ES-I3 (cell line): ENCODE measurements around the gene TENT4A.

Experiments
- H3K36me3 ChIP-seq: 2 replicates; pipeline ENCODE4 v1.6.1; 2013; ENCODE audit warnings: mild to moderate bottlenecking, low read length, control low read depth, moderate library complexity; ENCODE audit not compliant: insufficient read depth
- H3K4me1 ChIP-seq: 2 replicates; pipeline ENCODE4 v1.6.1; 2013; ENCODE audit warnings: mild to moderate bottlenecking, control low read depth, low read length; ENCODE audit not compliant: insufficient read depth
- H3K9ac ChIP-seq: 2 replicates; pipeline ENCODE4 v1.6.1; 2013; ENCODE audit warnings: low read depth, mild to moderate bottlenecking, low read length, moderate library complexity
- H3K9me3 ChIP-seq: 2 replicates; pipeline ENCODE4 v1.6.1; 2013; ENCODE audit warnings: mild to moderate bottlenecking, low read length, moderate library complexity; ENCODE audit not compliant: control insufficient read depth, insufficient read depth

Gene TENT4A

GRCh38 chr5:6750951-6751685 lies 37.9 kb downstream of the TENT4A start:
- H3K36me3 ChIP-seq: peaks cover 36% of the 10 kb centered on the region
- H3K9ac ChIP-seq: no peak overlapping the region
- H3K4me1 ChIP-seq: no peaks in the 10 kb centered on the region
- H3K9me3 ChIP-seq: no peaks in the 10 kb centered on the region

- peaks cover 40% of the 10 kb centered on the region for H3K36me3 ChIP-seq
- H3K9me3 ChIP-seq: no peaks in the 10 kb centered on the region
- no peak overlapping the region for H3K9ac ChIP-seq
- no peaks in the 10 kb centered on the region for H3K4me1 ChIP-seq
Measured at GRCh38 chr5:6752236-6752635, 39.0 kb downstream of the TENT4A start.

GRCh38 chr5:6752782-6753181 lies 39.5 kb downstream of the TENT4A start:
- peaks cover 40% of the 10 kb centered on the region for H3K36me3 ChIP-seq
- H3K9ac ChIP-seq: no peak overlapping the region
- H3K9me3 ChIP-seq: no peaks in the 10 kb centered on the region
- no peaks in the 10 kb centered on the region for H3K4me1 ChIP-seq

- Histone ChIP-seq H3K4me1 (no peaks in the 10 kb centered on the region), H3K9me3 (no peaks in the 10 kb centered on the region), H3K36me3 (peaks cover 40% of the 10 kb centered on the region), H3K9ac (no peak overlapping the region)
Measured at GRCh38 chr5:6753851-6754250, 40.6 kb downstream of the TENT4A start.

GRCh38 chr5:6754766-6755165 lies 41.5 kb downstream of the TENT4A start:
- Histone ChIP-seq H3K36me3 (peaks cover 40% of the 10 kb centered on the region), H3K9me3 (no peaks in the 10 kb centered on the region), H3K4me1 (no peaks in the 10 kb centered on the region), H3K9ac (no peak overlapping the region)

GRCh38 chr5:6755519-6755918 lies 42.3 kb downstream of the TENT4A start:
- H3K4me1 ChIP-seq: no peaks in the 10 kb centered on the region
- H3K9ac ChIP-seq: no peak overlapping the region
- peaks cover 35% of the 10 kb centered on the region for H3K36me3 ChIP-seq
- H3K9me3 ChIP-seq: no peaks in the 10 kb centered on the region

- no peaks in the 10 kb centered on the region for H3K9me3 ChIP-seq
- peaks cover 31% of the 10 kb centered on the region for H3K36me3 ChIP-seq
- H3K4me1 ChIP-seq: no peaks in the 10 kb centered on the region
- H3K9ac ChIP-seq: no peak overlapping the region
Measured at GRCh38 chr5:6755941-6756340, 42.7 kb downstream of the TENT4A start.

GRCh38 chr5:6757414-6757969 lies 44.3 kb downstream of the TENT4A start:
- Histone ChIP-seq H3K9me3 (no peaks in the 10 kb centered on the region), H3K9ac (no peak overlapping the region), H3K4me1 (no peaks in the 10 kb centered on the region), H3K36me3 (peaks cover 24% of the 10 kb centered on the region)

- no peaks in the 10 kb centered on the region for H3K9me3 ChIP-seq
- H3K36me3 ChIP-seq: peaks cover 21% of the 10 kb centered on the region
- no peaks in the 10 kb centered on the region for H3K4me1 ChIP-seq
- no peak overlapping the region for H3K9ac ChIP-seq
Measured at GRCh38 chr5:6758236-6758635, 45.0 kb downstream of the TENT4A start.

GRCh38 chr5:6758706-6759105 lies 45.5 kb downstream of the TENT4A start:
- Histone ChIP-seq H3K9ac (no peak overlapping the region), H3K36me3 (peaks cover 17% of the 10 kb centered on the region), H3K9me3 (no peaks in the 10 kb centered on the region)

GRCh38 chr5:6759401-6759800 lies 46.2 kb downstream of the TENT4A start:
- Histone ChIP-seq H3K36me3 (peaks cover 14% of the 10 kb centered on the region), H3K9ac (no peak overlapping the region), H3K4me1 (no peaks in the 10 kb centered on the region), H3K9me3 (no peaks in the 10 kb centered on the region)

More at GRCh38 chr5:6758706-6759105, 45.5 kb downstream of the TENT4A start:
- H3K4me1 ChIP-seq: no peaks in the 10 kb centered on the region

- Histone ChIP-seq H3K9ac (no peak overlapping the region), H3K9me3 (no peaks in the 10 kb centered on the region), H3K4me1 (no peaks in the 10 kb centered on the region), H3K36me3 (peaks cover 16% of the 10 kb centered on the region)
Measured at GRCh38 chr5:6759983-6760382, 46.8 kb downstream of the TENT4A start.

- Histone ChIP-seq H3K4me1 (no peaks in the 10 kb centered on the region), H3K36me3 (peaks cover 9% of the 10 kb centered on the region), H3K9ac (no peak overlapping the region), H3K9me3 (no peaks in the 10 kb centered on the region)
Measured at GRCh38 chr5:6760686-6761085, 47.5 kb downstream of the TENT4A start.

- Histone ChIP-seq H3K36me3 (peaks cover 4% of the 10 kb centered on the region; the same call in 1 of the 2 replicates), H3K4me1 (no peaks in the 10 kb centered on the region; the same call in 1 of the 2 replicates), H3K9me3 (no peaks in the 10 kb centered on the region), H3K9ac (no peak overlapping the region)
Measured at GRCh38 chr5:6761333-6761732, 48.1 kb downstream of the TENT4A start.

- Histone ChIP-seq H3K9ac (no peak overlapping the region), H3K9me3 (no peaks in the 10 kb centered on the region), H3K36me3 (peaks cover 2% of the 10 kb centered on the region; the same call in 1 of the 2 replicates), H3K4me1 (no peaks in the 10 kb centered on the region; the same call in 1 of the 2 replicates)
Measured at GRCh38 chr5:6762116-6762515, 48.9 kb downstream of the TENT4A start.
